HepG2 (cell line): ENCODE measurements around the gene CSN3. TPM values are rescaled to one million over a fixed set of nuclear protein-coding genes. Genes with fewer than 3 reads are reported as not detected.

Experiments used
- ATAC-seq: fragments of 200-7000 bp; cut with Tn5 transposase; 3 replicates; pipeline ENCODE4 v1.9.1; 2020; ENCODE audit warnings: mild to moderate bottlenecking, moderate library complexity
- BruUV-seq: library from RNA; stranded (reverse); fragments of 400-500 nt; replicated peaks from 2 replicates; lab custom pipeline; 2021; lab: Mats Ljungman, UMichigan
- CTCF ChIA-PET: fragments of 300-600 bp; formaldehyde crosslinking; extraction: SDS; loops from one replicate; lab custom pipeline; 2021; ENCODE audit warnings: low total read pairs, inconsistent platforms, low intra/inter-chr PET ratio; lab: Yijun Ruan, JAX
- POLR2A ChIA-PET: fragments of 350-600 bp; sonication (Branson Sonifier 250); formaldehyde crosslinking; loops from one replicate; lab custom pipeline; 2020; ENCODE audit warnings: antibody characterized with exemption, inconsistent platforms; lab: Yijun Ruan, JAX
- DNase-seq: peaks from one replicate; pipeline ENCODE4 v3.0.0-alpha.2; 2015; ENCODE audit warnings: low spot score
- FAIRE-seq: peaks from 3 replicates; lab custom pipeline; 2011; peaks lifted over from hg19 to GRCh38; lab: Jason Lieb, UNC
- H2AFZ ChIP-seq: one replicate; pipeline ENCODE4 v1.6.1; 2011; ENCODE audit warnings: low read length, inconsistent platforms
- H3K27ac ChIP-seq: fragments of 300-600 bp; 3 replicates; pipeline ENCODE4 v1.8.0; 2011; ENCODE audit warnings: mixed run types, mild to moderate bottlenecking, mixed read lengths, low read length, inconsistent platforms; ENCODE audit not compliant: insufficient read depth; ENCODE audit errors: extremely low read length
- H3K27me3 ChIP-seq, 2 experiments: fragments of 200-600 bp in 1 of 2; 2 replicates in 1 of 2; 3 replicates in 1 of 2; pipeline versions ENCODE4 v1.6.0 to v1.8.0; 2011; ENCODE audit warnings: low read length in 2 of 2, mild to moderate bottlenecking in 2 of 2, moderate library complexity in 2 of 2, inconsistent platforms in 1 of 2; ENCODE audit not compliant: insufficient read depth in 2 of 2, control insufficient read depth in 1 of 2
- H3K36me3 ChIP-seq, 2 experiments: fragments of 200-600 bp in 1 of 2; replicated peaks in 1 of 2; 2 replicates in 1 of 2; 3 replicates in 1 of 2; pipeline versions ENCODE4 v1.5.1 to v1.8.0; 2011; ENCODE audit warnings: low read length in 2 of 2, inconsistent platforms in 1 of 2; ENCODE audit not compliant: insufficient read depth in 2 of 2, control insufficient read depth in 1 of 2
- H3K4me1 ChIP-seq: 2 replicates; pipeline ENCODE4 v1.5.1; 2012; ENCODE audit warnings: low read length, inconsistent platforms; ENCODE audit not compliant: insufficient read depth
- H3K4me2 ChIP-seq: 2 replicates; pipeline ENCODE4 v1.6.0; 2011; ENCODE audit warnings: low read depth, low read length, inconsistent platforms
- H3K4me3 ChIP-seq, 3 experiments: fragments of 200-600 bp in 1 of 3; sonication (generic), shearing (Covaris generic) in 1 of 3; replicated peaks in 1 of 3; 2 replicates each; pipeline ENCODE4 v1.5.1; 2011 to 2016; ENCODE audit warnings: low read length in 3 of 3, inconsistent platforms in 2 of 3, low read depth in 2 of 3, mild to moderate bottlenecking in 2 of 3, control low read depth in 1 of 3, mixed read lengths in 1 of 3; ENCODE audit not compliant: insufficient read depth in 1 of 3
- H3K79me2 ChIP-seq: one replicate; pipeline ENCODE4 v1.6.1; 2011; ENCODE audit warnings: low read length, inconsistent platforms; ENCODE audit not compliant: insufficient read depth
- H3K9ac ChIP-seq: 2 replicates; pipeline ENCODE4 v1.6.0; 2011; ENCODE audit warnings: mild to moderate bottlenecking, low read depth, low read length, inconsistent platforms; ENCODE audit not compliant: insufficient read depth
- H3K9me3 ChIP-seq: 2 replicates; pipeline ENCODE4 v1.5.1; 2012; ENCODE audit warnings: mild to moderate bottlenecking, low read length
- H4K20me1 ChIP-seq: 2 replicates; pipeline ENCODE4 v1.6.0; 2011; ENCODE audit warnings: inconsistent platforms, mild to moderate bottlenecking, low read length, moderate library complexity; ENCODE audit not compliant: insufficient read depth
- BCLAF1 ChIP-seq: fragments of 450-650 bp; IDR thresholded peaks from 2 replicates; pipeline ENCODE4 v1.6.1; 2017; ENCODE audit warnings: mild to moderate bottlenecking
- CREBL2 ChIP-seq: sonication (generic); formaldehyde crosslinking; IDR thresholded peaks from 2 replicates; pipeline ENCODE4 v1.8.1; 2023; ENCODE audit warnings: missing genetic modification reagents, mild to moderate bottlenecking, borderline replicate concordance
- HNF1A ChIP-seq, 2 experiments: sonication (generic) in 1 of 2; formaldehyde crosslinking in 1 of 2; IDR thresholded peaks; 2 replicates each; pipeline versions ENCODE4 v1.4.0 to v1.6.1; 2016 to 2020; ENCODE audit warnings: borderline replicate concordance in 1 of 2, low read depth in 1 of 2, mild to moderate bottlenecking in 1 of 2, missing genetic modification reagents in 1 of 2
- KMT2B ChIP-seq: IDR thresholded peaks from 2 replicates; pipeline ENCODE4 v1.6.1; 2016; ENCODE audit warnings: missing genetic modification reagents, missing compliant biosample characterization
- SNAPC4 ChIP-seq: sonication (generic); formaldehyde crosslinking; IDR thresholded peaks from 2 replicates; pipeline ENCODE4 v1.4.0; 2020; ENCODE audit warnings: mild to moderate bottlenecking, missing genetic modification reagents
- ZNF574 ChIP-seq: sonication (generic); formaldehyde crosslinking; IDR thresholded peaks from 2 replicates; pipeline ENCODE4 v1.4.0; 2020; ENCODE audit warnings: missing genetic modification reagents
- ZNF644 ChIP-seq: IDR thresholded peaks from 2 replicates; pipeline ENCODE4 v1.6.1; 2016; ENCODE audit warnings: low read depth
- ZNF879 ChIP-seq: sonication (generic); formaldehyde crosslinking; IDR thresholded peaks from 2 replicates; pipeline ENCODE4 v1.8.1; 2023; ENCODE audit warnings: missing genetic modification reagents
- WGBS: methylation state at CpG from one replicate; pipeline ENCODE4 v1.1.6; 2017; ENCODE audit warnings: low lambda C conversion rate; 5-methylcytosine and 5-hydroxymethylcytosine counted together
- in situ Hi-C: cut with HindIII; loops from 2 replicates; pipeline ENCODE4 v1.10.0; 2017; ENCODE audit warnings: low pct_unique_long_range_greater_than_20kb; ENCODE audit not compliant: extremely low pct_ligation_motif_present
- intact Hi-C: fragments of 100-400 bp; cut with micrococcal nuclease; formaldehyde crosslinking; loops from one replicate; pipeline ENCODE4 v1.10.0; 2022; ENCODE audit not compliant: unreplicated experiment
- polyA plus RNA-seq, 8 experiments: library from polyadenylated mRNA; depleted of rRNA in 3 of 8; stranded (reverse) in 7 of 8; unstranded in 1 of 8; fragments of >200 nt; fragmentation: Illumina TruSeq in 4 of 8; extraction: Trizol in 4 of 8; gene quantifications; 2 replicates each; pipeline versions ENCODE4 v1.2.1 to v1.2.3, GENCODE V29; 2011 to 2016; ENCODE audit warnings: low read depth in 4 of 8, missing spikeins in 1 of 8, mixed read lengths in 1 of 8; ENCODE audit not compliant: insufficient read depth in 1 of 8
- total RNA-seq, 5 experiments: library from RNA; depleted of rRNA; stranded (reverse); fragments of >200 nt; fragmentation: Illumina TruSeq; extraction: Trizol; gene quantifications; 2 replicates each; pipeline ENCODE4 v1.2.3, GENCODE V29; 2016; ENCODE audit warnings: low read depth in 1 of 5

Gene CSN3
- total and polyA plus RNA-seq, 2 of the 13 experiments (the other 11 are each of a cell fraction or from before 2014, with no cell fraction given) = not detected

- ChIA-PET POLR2A (no interaction called here), CTCF (no interaction called here)
- DNase-seq = no peak
- H3K27me3 ChIP-seq = peaks cover 0 to 6% of the 10 kb centered on the region in 2 experiments; a peak in 1 of 5 replicates
- in situ Hi-C loops (no loop called here), intact Hi-C loops (no loop called here)
- H4K20me1 ChIP-seq = no peaks in the 10 kb centered on the region
- ATAC-seq = no peak
- peaks cover 6% of the 10 kb centered on the region; the same call in 1 of the 2 replicates for H3K4me1 ChIP-seq
- no peak overlapping the region for H3K4me2 ChIP-seq
- H2AFZ ChIP-seq = no peak overlapping the region
- no peak overlapping the region for H3K27ac ChIP-seq
- 7% methylated on average over 1 of the region's 1 CpG for WGBS
- H3K36me3 ChIP-seq = no peaks in the 10 kb centered on the region
- H3K79me2 ChIP-seq = no peaks in the 10 kb centered on the region
- no peak overlapping the region for H3K9ac ChIP-seq
- FAIRE-seq = no peak
- H3K9me3 ChIP-seq = no peaks in the 10 kb centered on the region
- BruUV-seq = no TSS peak
- no peak overlapping the region for H3K4me3 ChIP-seq
- TF ChIP-seq BCLAF1 (no peak), KMT2B (no peak), ZNF879 (CRISPR knock-in tag) (no peak), SNAPC4 (CRISPR knock-in tag) (no peak), ZNF574 (no peak), CREBL2 (CRISPR knock-in tag) (no peak), ZNF644 (CRISPR knock-in tag) (no peak), HNF1A (IDR thresholded peaks at IDR 0.05; ENCODE audit: low read depth) (no peak), HNF1A (CRISPR knock-in tag; IDR thresholded peaks at IDR 0.05; ENCODE audit: borderline replicate concordance) (no peak)
Observed at GRCh38 chr4:70288651-70289050, 46.3 kb downstream of the CSN3 start.
